MCF 10A (cell line): Measurements from ENCODE around the gene TOLLIP. TPM values are rescaled to one million over a fixed set of nuclear protein-coding genes. Genes with fewer than 3 reads are reported as not detected.

Experiments used
- BruUV-seq: library from RNA; stranded (reverse); fragments of 400-500 nt; replicated peaks from 2 replicates; lab custom pipeline; 2021; lab: Mats Ljungman, UMichigan
- CTCF ChIA-PET: fragments of 300-600 bp; sonication (Branson Sonifier 250); formaldehyde crosslinking; extraction: SDS; loops from one replicate; lab custom pipeline; 2021; ENCODE audit warnings: antibody characterized with exemption, inconsistent platforms; lab: Yijun Ruan, JAX
- POLR2A ChIA-PET: fragments of 300-600, 350-650 bp; sonication (Branson Sonifier 250); formaldehyde crosslinking; extraction: SDS; loops from one replicate; lab custom pipeline; 2020; ENCODE audit warnings: antibody characterized with exemption, inconsistent platforms; lab: Yijun Ruan, JAX
- DNase-seq: peaks from one replicate; pipeline ENCODE4 v3.0.0-alpha.2; 2018; ENCODE audit not compliant: unreplicated experiment
- H3K27ac Mint-ChIP-seq: one replicate; pipeline ENCODE4 v1.8.0; 2022; ENCODE audit warnings: mild to moderate bottlenecking, low read depth, mixed read lengths; ENCODE audit not compliant: unreplicated experiment
- H3K27me3 Mint-ChIP-seq: one replicate; pipeline ENCODE4 v1.8.0; 2022; ENCODE audit warnings: mixed read lengths; ENCODE audit not compliant: insufficient read depth, unreplicated experiment
- H3K36me3 Mint-ChIP-seq: one replicate; pipeline ENCODE4 v1.8.0; 2022; ENCODE audit warnings: mild to moderate bottlenecking, moderate library complexity, mixed read lengths; ENCODE audit not compliant: insufficient read depth, unreplicated experiment
- H3K4me1 Mint-ChIP-seq: one replicate; pipeline ENCODE4 v1.8.0; 2022; ENCODE audit warnings: mixed read lengths; ENCODE audit not compliant: insufficient read depth, unreplicated experiment
- H3K4me3 Mint-ChIP-seq: one replicate; pipeline ENCODE4 v1.8.0; 2022; ENCODE audit warnings: mild to moderate bottlenecking, moderate library complexity, mixed read lengths; ENCODE audit not compliant: unreplicated experiment
- H3K9me3 Mint-ChIP-seq: one replicate; pipeline ENCODE4 v1.8.0; 2022; ENCODE audit warnings: mixed read lengths; ENCODE audit not compliant: unreplicated experiment
- CTCF ChIP-seq: fragments of 200-600 bp; IDR thresholded peaks from one replicate; pipeline ENCODE4 v1.8.0; 2022; ENCODE audit warnings: antibody characterized with exemption, mild to moderate bottlenecking; ENCODE audit not compliant: unreplicated experiment
- intact Hi-C: fragments of 100-400 bp; cut with micrococcal nuclease; formaldehyde crosslinking; loops from 2 replicates; pipeline ENCODE4 v1.14.1; 2022
- total RNA-seq: library from RNA; stranded (reverse); gene quantifications from 2 replicates; pipeline ENCODE4 v1.2.3, GENCODE V29; 2022

The TOLLIP gene
- total RNA-seq, 1 experiment from 2014 or later: 58.8 TPM

- no peaks in the 10 kb centered on the region for H3K27me3 Mint-ChIP-seq
- no peaks in the 10 kb centered on the region for H3K36me3 Mint-ChIP-seq
- no peak for DNase-seq
- no peak overlapping the region for H3K4me3 Mint-ChIP-seq
- no TSS peak for BruUV-seq
- ChIA-PET POLR2A (interaction anchor here (0.7 kb wide), 1 partner anchor 68 kb away, joined by 3 read pairs; no protein-coding TSS in a partner anchor), CTCF (interaction anchor here (0.7 to 1.2 kb wide), 2 partner anchors 87 to 231 kb away, joined by 3 to 4 read pairs; no protein-coding TSS in a partner anchor)
- no peak overlapping the region for H3K27ac Mint-ChIP-seq
- intact Hi-C loops: loop anchor here (10.0 kb wide), 2 partner anchors 83 to 233 kb away; partner anchors contain the start of gene BRSK2
- H3K4me1 Mint-ChIP-seq: peaks cover 7% of the 10 kb centered on the region
- TF ChIP-seq CTCF: no peak
- no peaks in the 10 kb centered on the region for H3K9me3 Mint-ChIP-seq
These were observed 8.0 kb downstream of the TOLLIP start for GRCh38 chr11:1301220-1302000.

GRCh38 chr11:1300569-1301187 is 8.8 kb downstream of the TOLLIP start:
- CTCF ChIA-PET: interaction anchor here (1.2 kb wide), 1 partner anchor 231 kb away, joined by 3 read pairs; no protein-coding TSS in a partner anchor
- DNase-seq: no peak
- Mint-ChIP-seq H3K4me3 (no peak overlapping the region), H3K36me3 (no peaks in the 10 kb centered on the region), H3K4me1 (peaks cover 7% of the 10 kb centered on the region), H3K9me3 (no peaks in the 10 kb centered on the region), H3K27me3 (no peaks in the 10 kb centered on the region), H3K27ac (no peak overlapping the region)
- POLR2A ChIA-PET: interaction anchor here (0.7 to 1.3 kb wide), 3 partner anchors 9 to 232 kb away, joined by 3 to 14 read pairs (median 3); partner anchors contain the start of gene TOLLIP
- no peak for TF ChIP-seq CTCF
- no TSS peak for BruUV-seq
- intact Hi-C loops: loop anchor here (10.0 kb wide), 2 partner anchors 84 to 234 kb away; partner anchors contain the start of gene BRSK2

GRCh38 chr11:1300121-1300520 is 9.3 kb downstream of the TOLLIP start:
- H3K27ac Mint-ChIP-seq: no peak overlapping the region
- BruUV-seq: no TSS peak
- H3K4me1 Mint-ChIP-seq: peaks cover 7% of the 10 kb centered on the region
- ChIA-PET CTCF (interaction anchor here (1.2 kb wide), 1 partner anchor 232 kb away, joined by 3 read pairs; no protein-coding TSS in a partner anchor), POLR2A (interaction anchor here (0.9 to 1.3 kb wide), 2 partner anchors 9 to 233 kb away, joined by 3 to 14 read pairs; partner anchors contain the start of gene TOLLIP)
- no peak for TF ChIP-seq CTCF
- H3K36me3 Mint-ChIP-seq: peaks cover under 1% of the 10 kb centered on the region
- no peaks in the 10 kb centered on the region for H3K27me3 Mint-ChIP-seq
- intact Hi-C loops: loop anchor here (10.0 kb wide), 2 partner anchors 85 to 235 kb away; partner anchors contain the start of gene BRSK2
- no peak overlapping the region for H3K4me3 Mint-ChIP-seq
- H3K9me3 Mint-ChIP-seq: no peaks in the 10 kb centered on the region
- DNase-seq: no peak
